Natural killer cell (primary cell): ENCODE data around the gene C17orf50. TPM values are rescaled to one million over a fixed set of nuclear protein-coding genes. Genes with fewer than 3 reads are reported as not detected.

ENCODE experiments used
- ATAC-seq, 3 donors: fragments of 150-1000 bp in 2 of 3; fragments of 200-7000 bp in 1 of 3; cut with Tn5 transposase; 1 replicate in 1 of 3; 2 replicates in 2 of 3; pipeline ENCODE4 v1.10.0; 2021; ENCODE audit warnings: mild to moderate bottlenecking in 2 of 3, moderate library complexity in 2 of 3
- DNase-seq, 2 donors: peaks; one replicate each; pipeline versions ENCODE4 v3.0.0 to v3.0.0-alpha.2; 2013 to 2021; ENCODE audit warnings: mixed read lengths in 1 of 2
- H3K27ac ChIP-seq: one replicate; pipeline ENCODE4 v1.5.1; 2013; ENCODE audit warnings: mild to moderate bottlenecking, low read length
- H3K27me3 ChIP-seq: one replicate; pipeline ENCODE4 v1.6.1; 2013; ENCODE audit warnings: low read length; ENCODE audit not compliant: control insufficient read depth, insufficient read depth
- H3K36me3 ChIP-seq: one replicate; pipeline ENCODE4 v1.6.1; 2013; ENCODE audit warnings: low read length; ENCODE audit not compliant: control insufficient read depth, insufficient read depth
- H3K4me1 ChIP-seq: one replicate; pipeline ENCODE4 v1.6.1; 2013; ENCODE audit warnings: low read length; ENCODE audit not compliant: control insufficient read depth, insufficient read depth
- H3K4me3 ChIP-seq: one replicate; pipeline ENCODE4 v1.5.1; 2013; ENCODE audit warnings: low read length
- H3K9me3 ChIP-seq: one replicate; pipeline ENCODE4 v1.6.1; 2013; ENCODE audit warnings: low read length; ENCODE audit not compliant: control insufficient read depth, insufficient read depth
- H3K27ac Mint-ChIP-seq, 2 donors: one replicate each; pipeline ENCODE4 v1.8.0; 2022; ENCODE audit warnings: mild to moderate bottlenecking in 2 of 2, mixed read lengths in 2 of 2, moderate library complexity in 1 of 2
- H3K27me3 Mint-ChIP-seq, 2 donors: one replicate each; pipeline ENCODE4 v1.8.0; 2022; ENCODE audit warnings: low read depth in 2 of 2, mixed read lengths in 2 of 2
- H3K36me3 Mint-ChIP-seq: one replicate; pipeline ENCODE4 v1.8.0; 2022; ENCODE audit warnings: mixed read lengths
- H3K4me1 Mint-ChIP-seq, 2 donors: one replicate each; pipeline ENCODE4 v1.8.0; 2022; ENCODE audit warnings: mixed read lengths in 2 of 2
- H3K4me3 Mint-ChIP-seq: one replicate; pipeline ENCODE4 v1.8.0; 2022; ENCODE audit warnings: mild to moderate bottlenecking, moderate library complexity, mixed read lengths
- H3K9me3 Mint-ChIP-seq, 2 donors: one replicate each; pipeline ENCODE4 v1.8.0; 2022; ENCODE audit warnings: mixed read lengths in 2 of 2
- CTCF ChIP-seq: fragments of 200-600 bp; IDR thresholded peaks from one replicate; pipeline ENCODE4 v1.8.0; 2022; ENCODE audit warnings: antibody characterized with exemption
- WGBS: methylation state at CpG from one replicate; pipeline ENCODE4 v1.1.7; 2013; ENCODE audit warnings: missing lambda C conversion rate; ENCODE audit not compliant: insufficient coverage; 5-methylcytosine and 5-hydroxymethylcytosine counted together
- intact Hi-C: fragments of 100-400 bp; cut with micrococcal nuclease; formaldehyde crosslinking; loops from one replicate; pipeline ENCODE4 v1.14.2; 2022
- total RNA-seq, 4 donors: library from RNA; stranded (reverse); fragments of 120-200 nt in 1 of 4; gene quantifications; one replicate each; pipeline versions ENCODE4 v1.2.3 to v1.2.4, GENCODE V29; 2013 to 2022

The C17orf50 gene
- total RNA-seq, 3 donors from 2014 or later (not counting 1 experiment from before 2014, with no cell fraction given): not detected

- H3K27ac Mint-ChIP-seq: peak overlapping the region in 1 of 2 donors; percentile 18
- peak overlapping the region; percentile 77 for H3K4me3 Mint-ChIP-seq
- DNase-seq: no peak
- WGBS: 100% methylated on average over 1 of the region's 1 CpG
- Histone ChIP-seq H3K9me3 (no peaks in the 10 kb centered on the region), H3K27ac (no peak overlapping the region), H3K27me3 (no peaks in the 10 kb centered on the region), H3K4me3 (no peak overlapping the region), H3K4me1 (peaks cover 16% of the 10 kb centered on the region), H3K36me3 (peaks cover under 1% of the 10 kb centered on the region)
- no peak for TF ChIP-seq CTCF
- no peaks in the 10 kb centered on the region for H3K9me3 Mint-ChIP-seq
- H3K36me3 Mint-ChIP-seq: peaks cover 6% of the 10 kb centered on the region
- H3K4me1 Mint-ChIP-seq: peaks cover 10 to 12% of the 10 kb centered on the region in 2 donors
- no peaks in the 10 kb centered on the region for H3K27me3 Mint-ChIP-seq
- no peak for ATAC-seq
- intact Hi-C loops: no loop called here
These were observed 27.9 kb upstream of the C17orf50 start for GRCh38 chr17:35732806-35733136.

GRCh38 chr17:35733366-35733765 is 27.3 kb upstream of the C17orf50 start:
- Mint-ChIP-seq H3K4me3 (no peak overlapping the region), H3K27me3 (no peaks in the 10 kb centered on the region), H3K27ac (no peak overlapping the region), H3K9me3 (no peaks in the 10 kb centered on the region), H3K4me1 (peaks cover 10 to 12% of the 10 kb centered on the region in 2 donors), H3K36me3 (peaks cover under 1% of the 10 kb centered on the region)
- Histone ChIP-seq H3K27me3 (no peaks in the 10 kb centered on the region), H3K36me3 (no peaks in the 10 kb centered on the region), H3K4me3 (no peak overlapping the region), H3K4me1 (peaks cover 16% of the 10 kb centered on the region), H3K27ac (no peak overlapping the region), H3K9me3 (no peaks in the 10 kb centered on the region)
- ATAC-seq: no peak
- DNase-seq: no peak
- 97% methylated on average over 6 of the region's 6 CpGs for WGBS
- intact Hi-C loops: no loop called here
- TF ChIP-seq CTCF: no peak

GRCh38 chr17:35734396-35734795 is 26.3 kb upstream of the C17orf50 start:
- no peak for DNase-seq
- H3K4me3 Mint-ChIP-seq: no peak overlapping the region
- H3K27ac Mint-ChIP-seq: no peak overlapping the region
- Histone ChIP-seq H3K27me3 (no peaks in the 10 kb centered on the region), H3K9me3 (no peaks in the 10 kb centered on the region), H3K4me3 (no peak overlapping the region), H3K27ac (no peak overlapping the region), H3K4me1 (peaks cover 16% of the 10 kb centered on the region), H3K36me3 (no peaks in the 10 kb centered on the region)
- no peaks in the 10 kb centered on the region for H3K9me3 Mint-ChIP-seq
- no peaks in the 10 kb centered on the region for H3K27me3 Mint-ChIP-seq
- TF ChIP-seq CTCF: no peak
- ATAC-seq: no peak
- no peaks in the 10 kb centered on the region for H3K36me3 Mint-ChIP-seq
- intact Hi-C loops: no loop called here
- H3K4me1 Mint-ChIP-seq: peaks cover 10 to 12% of the 10 kb centered on the region in 2 donors
- WGBS: 91% methylated on average over 7 of the region's 7 CpGs

- H3K27ac Mint-ChIP-seq: no peak overlapping the region
- Histone ChIP-seq H3K4me1 (peaks cover 15% of the 10 kb centered on the region), H3K9me3 (no peaks in the 10 kb centered on the region), H3K36me3 (no peaks in the 10 kb centered on the region), H3K27ac (no peak overlapping the region), H3K4me3 (no peak overlapping the region), H3K27me3 (no peaks in the 10 kb centered on the region)
- no peaks in the 10 kb centered on the region for H3K9me3 Mint-ChIP-seq
- no peak for ATAC-seq
- peaks cover 0 to 4% of the 10 kb centered on the region in 2 donors for H3K27me3 Mint-ChIP-seq
- intact Hi-C loops: no loop called here
- H3K36me3 Mint-ChIP-seq: no peaks in the 10 kb centered on the region
- DNase-seq: no peak
- TF ChIP-seq CTCF: no peak
- peaks cover 10 to 11% of the 10 kb centered on the region in 2 donors for H3K4me1 Mint-ChIP-seq
- no peak overlapping the region for H3K4me3 Mint-ChIP-seq
- 92% methylated on average over 29 of the region's 29 CpGs for WGBS
These were observed 25.5 kb upstream of the C17orf50 start for GRCh38 chr17:35735036-35735805.
